Karpas-422 (cell line): ENCODE measurements around the gene BANP. TPM values are rescaled to one million over a fixed set of nuclear protein-coding genes. Genes with fewer than 3 reads are reported as not detected.
A peak's percentile ranks its signal among the peaks of the same experiment; 100 is the strongest.
"Not testable (repeated sequence)": the region's sequence is repeated elsewhere in the genome, so short reads cannot be mapped to it uniquely, and the experiment has no call there.

Experiments used
- DNase-seq: peaks from one replicate; pipeline ENCODE4 v3.0.0-alpha.2; 2015
- H2AFZ ChIP-seq: fragments of 200-600 bp; sonication (generic); 2 replicates; pipeline ENCODE4 v1.6.1; 2014; ENCODE audit warnings: antibody characterized with exemption, low read length, mixed read lengths
- H3K27ac ChIP-seq: fragments of 200-600 bp; sonication (generic); 2 replicates; pipeline ENCODE4 v1.5.1; 2014; ENCODE audit warnings: mild to moderate bottlenecking, low read length, moderate library complexity
- H3K27me3 ChIP-seq: fragments of 200-600 bp; sonication (generic); 2 replicates; pipeline ENCODE4 v1.6.1; 2014; ENCODE audit warnings: low read length, mixed read lengths
- H3K36me3 ChIP-seq: fragments of 200-600 bp; sonication (generic); 2 replicates; pipeline ENCODE4 v1.6.1; 2014; ENCODE audit warnings: low read length, mixed read lengths; ENCODE audit not compliant: insufficient read depth
- H3K4me1 ChIP-seq: fragments of 200-600 bp; sonication (generic); 2 replicates; pipeline ENCODE4 v1.6.1; 2014; ENCODE audit warnings: mild to moderate bottlenecking, low read length, mixed read lengths
- H3K4me2 ChIP-seq: fragments of 200-600 bp; sonication (generic); 2 replicates; pipeline ENCODE4 v1.6.1; 2014; ENCODE audit warnings: low read length, low read depth, mild to moderate bottlenecking; ENCODE audit not compliant: poor library complexity, severe bottlenecking
- H3K4me3 ChIP-seq: fragments of 200-600 bp; sonication (generic); 2 replicates; pipeline ENCODE4 v1.5.1; 2014; ENCODE audit warnings: mild to moderate bottlenecking, antibody characterized with exemption, low read length, mixed read lengths
- H3K79me2 ChIP-seq: fragments of 200-600 bp; sonication (generic); 2 replicates; pipeline ENCODE4 v1.6.1; 2014; ENCODE audit warnings: mild to moderate bottlenecking, low read length, mixed read lengths
- H3K9ac ChIP-seq: fragments of 200-600 bp; sonication (generic); 2 replicates; pipeline ENCODE4 v1.6.0; 2014; ENCODE audit warnings: low read length
- H3K9me2 ChIP-seq: fragments of 200-600 bp; sonication (generic), shearing (Covaris generic); replicated peaks from 2 replicates; pipeline ENCODE4 v1.6.0; 2014; ENCODE audit warnings: mild to moderate bottlenecking, low read length, moderate library complexity; ENCODE audit not compliant: insufficient read depth
- H3K9me3 ChIP-seq: fragments of 300-700, 200-600 bp; sonication (generic); 2 replicates; pipeline ENCODE4 v1.6.1; 2014; ENCODE audit warnings: low read length, mixed read lengths
- H4K20me1 ChIP-seq: fragments of 200-600 bp; sonication (generic); 2 replicates; pipeline ENCODE4 v1.6.1; 2014; ENCODE audit warnings: mild to moderate bottlenecking, antibody characterized with exemption, low read length, low read depth; ENCODE audit not compliant: insufficient read depth
- total RNA-seq: library from RNA; depleted of rRNA; stranded (reverse); fragments of >200 nt; shearing (Covaris generic); gene quantifications from 2 replicates; pipeline ENCODE4 v1.2.3, GENCODE V29; 2014; ENCODE audit warnings: low replicate concordance

BANP gene
- total RNA-seq, 1 experiment from 2014 or later = 36.5 TPM

- H3K36me3 ChIP-seq, H2AFZ ChIP-seq, H3K27me3 ChIP-seq, H3K4me3 ChIP-seq, DNase-seq, H3K27ac ChIP-seq, H3K9me3 ChIP-seq, H4K20me1 ChIP-seq, H3K9me2 ChIP-seq, H3K9ac ChIP-seq, H3K4me2 ChIP-seq, H3K79me2 ChIP-seq, H3K4me1 ChIP-seq: not testable (repeated sequence)
Observed at GRCh38 chr16:87914021-87914725, 37.1 kb upstream of the BANP start.

- H3K4me1 ChIP-seq = peaks cover 8% of the 10 kb centered on the region
- no peaks in the 10 kb centered on the region for H3K27me3 ChIP-seq
- no peaks in the 10 kb centered on the region for H3K36me3 ChIP-seq
- H3K9me3 ChIP-seq = no peaks in the 10 kb centered on the region
- H4K20me1 ChIP-seq = no peaks in the 10 kb centered on the region
- H3K9me2 ChIP-seq = no peaks in the 10 kb centered on the region
- H3K4me2 ChIP-seq = no peak overlapping the region
- no peaks in the 10 kb centered on the region for H3K79me2 ChIP-seq
- H3K9ac ChIP-seq = no peak overlapping the region
- no peak overlapping the region for H3K27ac ChIP-seq
- no peak overlapping the region for H3K4me3 ChIP-seq
- H2AFZ ChIP-seq = no peak overlapping the region
- DNase-seq = no peak
Observed at GRCh38 chr16:87914812-87915211, 36.4 kb upstream of the BANP start.

GRCh38 chr16:87917503-87917902 lies 33.7 kb upstream of the BANP start:
- Histone ChIP-seq H3K9ac (no peak overlapping the region), H3K9me2 (no peaks in the 10 kb centered on the region), H3K4me1 (no peaks in the 10 kb centered on the region), H3K4me3 (no peak overlapping the region), H3K4me2 (no peak overlapping the region), H4K20me1 (no peaks in the 10 kb centered on the region), H3K27ac (no peak overlapping the region), H3K9me3 (no peaks in the 10 kb centered on the region), H3K79me2 (no peaks in the 10 kb centered on the region), H2AFZ (no peak overlapping the region), H3K27me3 (no peaks in the 10 kb centered on the region), H3K36me3 (no peaks in the 10 kb centered on the region)
- no peak for DNase-seq

- no peak overlapping the region for H3K4me2 ChIP-seq
- no peak overlapping the region for H2AFZ ChIP-seq
- no peak for DNase-seq
Observed at GRCh38 chr16:87918338-87918737, 32.9 kb upstream of the BANP start.

GRCh38 chr16:87918866-87919680 lies 32.2 kb upstream of the BANP start:
- Histone ChIP-seq H3K4me3 (no peak overlapping the region), H3K79me2 (no peaks in the 10 kb centered on the region), H4K20me1 (no peaks in the 10 kb centered on the region), H3K36me3 (no peaks in the 10 kb centered on the region), H2AFZ (no peak overlapping the region), H3K9me2 (no peaks in the 10 kb centered on the region), H3K27me3 (no peaks in the 10 kb centered on the region), H3K9me3 (no peaks in the 10 kb centered on the region), H3K4me1 (peaks cover 7% of the 10 kb centered on the region), H3K9ac (no peak overlapping the region), H3K27ac (no peak overlapping the region), H3K4me2 (no peak overlapping the region)
- DNase-seq = no peak

More at GRCh38 chr16:87918338-87918737, 32.9 kb upstream of the BANP start:
- no peak overlapping the region for H3K4me3 ChIP-seq
- H3K4me1 ChIP-seq = peaks cover under 1% of the 10 kb centered on the region; the same call in 1 of the 2 replicates
- no peaks in the 10 kb centered on the region for H3K9me3 ChIP-seq
- no peaks in the 10 kb centered on the region for H3K36me3 ChIP-seq
- H4K20me1 ChIP-seq = no peaks in the 10 kb centered on the region
- no peak overlapping the region for H3K27ac ChIP-seq
- H3K27me3 ChIP-seq = no peaks in the 10 kb centered on the region
- H3K9ac ChIP-seq = no peak overlapping the region
- H3K79me2 ChIP-seq = no peaks in the 10 kb centered on the region
- H3K9me2 ChIP-seq = no peaks in the 10 kb centered on the region

- no peak overlapping the region for H3K4me2 ChIP-seq
- no peak overlapping the region for H3K27ac ChIP-seq
- H3K9ac ChIP-seq = no peak overlapping the region
- H3K4me3 ChIP-seq = no peak overlapping the region
- peaks cover 13% of the 10 kb centered on the region for H3K4me1 ChIP-seq
- no peaks in the 10 kb centered on the region for H3K36me3 ChIP-seq
- H3K27me3 ChIP-seq = no peaks in the 10 kb centered on the region
- H4K20me1 ChIP-seq = no peaks in the 10 kb centered on the region
- no peaks in the 10 kb centered on the region for H3K9me3 ChIP-seq
- H3K9me2 ChIP-seq = no peaks in the 10 kb centered on the region
- no peak for DNase-seq
- no peaks in the 10 kb centered on the region for H3K79me2 ChIP-seq
- no peak overlapping the region for H2AFZ ChIP-seq
Observed at GRCh38 chr16:87919681-87919994, 31.6 kb upstream of the BANP start.

GRCh38 chr16:87921236-87921773 lies 29.9 kb upstream of the BANP start:
- H3K9me3 ChIP-seq = no peaks in the 10 kb centered on the region
- no peaks in the 10 kb centered on the region for H3K79me2 ChIP-seq
- H4K20me1 ChIP-seq = no peaks in the 10 kb centered on the region
- H3K9me2 ChIP-seq = no peaks in the 10 kb centered on the region
- no peak overlapping the region for H2AFZ ChIP-seq
- H3K36me3 ChIP-seq = no peaks in the 10 kb centered on the region
- H3K9ac ChIP-seq = no peak overlapping the region
- no peak overlapping the region for H3K4me3 ChIP-seq
- peak; percentile 75 for DNase-seq
- no peaks in the 10 kb centered on the region for H3K27me3 ChIP-seq
- H3K27ac ChIP-seq = no peak overlapping the region
- H3K4me1 ChIP-seq = peaks cover 21% of the 10 kb centered on the region
- H3K4me2 ChIP-seq = no peak overlapping the region

- H3K4me3 ChIP-seq = no peak overlapping the region
- no peaks in the 10 kb centered on the region for H3K79me2 ChIP-seq
- no peaks in the 10 kb centered on the region for H3K36me3 ChIP-seq
- no peak overlapping the region for H3K4me2 ChIP-seq
- no peaks in the 10 kb centered on the region for H3K9me3 ChIP-seq
- H2AFZ ChIP-seq = no peak overlapping the region
- no peak for DNase-seq
- no peaks in the 10 kb centered on the region for H3K27me3 ChIP-seq
- H3K27ac ChIP-seq = no peak overlapping the region
- H3K4me1 ChIP-seq = peaks cover 21% of the 10 kb centered on the region
- H4K20me1 ChIP-seq = no peaks in the 10 kb centered on the region
- H3K9me2 ChIP-seq = no peaks in the 10 kb centered on the region
- no peak overlapping the region for H3K9ac ChIP-seq
Observed at GRCh38 chr16:87922250-87922871, 28.9 kb upstream of the BANP start.
